NCI-H345 treated with DMSO at 0.1 percent for 48 hours (cell line): ENCODE data around the gene RFTN1.
A peak's percentile ranks its signal among the peaks of the same experiment; 100 is the strongest.

Experiments used
- DNase-seq: peaks from one replicate; lab custom pipeline; 2025; ENCODE audit not compliant: unreplicated experiment; lab: John Stamatoyannopoulos, UW

The RFTN1 gene

DNA sequence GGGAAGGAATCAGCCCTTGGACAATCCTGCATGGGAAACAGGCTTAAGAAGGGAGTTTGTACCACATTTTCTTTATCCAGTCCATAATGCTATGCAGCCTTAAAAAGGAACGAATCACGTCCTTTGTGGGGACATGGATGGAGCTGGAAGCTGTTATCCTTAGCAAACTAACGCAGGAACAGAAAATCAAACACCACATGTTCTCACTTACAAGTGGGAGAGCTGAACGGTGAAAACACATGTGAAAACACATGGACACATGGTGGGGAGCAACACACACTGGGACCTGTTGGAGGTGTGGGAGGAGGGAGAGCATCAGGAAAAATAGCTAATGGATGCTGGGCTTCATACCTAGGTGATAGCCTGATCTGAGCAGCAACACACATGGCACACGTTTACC is 178.2 kb downstream of the RFTN1 start:
- DNase-seq, result no peak

DNA sequence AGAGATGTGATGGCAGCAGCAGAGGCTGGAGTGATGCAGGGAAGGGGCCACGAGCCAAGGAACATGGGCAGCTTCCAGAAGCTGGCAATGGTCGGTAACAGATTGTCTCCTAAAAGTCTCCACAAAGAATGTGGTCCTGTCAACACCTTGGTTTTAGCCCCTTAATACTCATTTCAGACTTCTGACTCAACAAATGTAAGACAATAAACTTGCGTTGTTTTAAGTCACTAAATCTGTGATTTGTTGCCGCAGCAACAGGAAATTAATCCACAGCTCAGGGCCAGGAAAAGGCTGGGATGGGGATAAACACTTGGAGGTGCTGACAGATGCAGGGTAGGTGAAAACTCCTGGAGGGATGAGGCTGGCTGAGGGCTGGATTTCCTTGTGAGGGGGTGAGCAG is 178.6 kb downstream of the RFTN1 start:
- DNase-seq, result no peak

DNA sequence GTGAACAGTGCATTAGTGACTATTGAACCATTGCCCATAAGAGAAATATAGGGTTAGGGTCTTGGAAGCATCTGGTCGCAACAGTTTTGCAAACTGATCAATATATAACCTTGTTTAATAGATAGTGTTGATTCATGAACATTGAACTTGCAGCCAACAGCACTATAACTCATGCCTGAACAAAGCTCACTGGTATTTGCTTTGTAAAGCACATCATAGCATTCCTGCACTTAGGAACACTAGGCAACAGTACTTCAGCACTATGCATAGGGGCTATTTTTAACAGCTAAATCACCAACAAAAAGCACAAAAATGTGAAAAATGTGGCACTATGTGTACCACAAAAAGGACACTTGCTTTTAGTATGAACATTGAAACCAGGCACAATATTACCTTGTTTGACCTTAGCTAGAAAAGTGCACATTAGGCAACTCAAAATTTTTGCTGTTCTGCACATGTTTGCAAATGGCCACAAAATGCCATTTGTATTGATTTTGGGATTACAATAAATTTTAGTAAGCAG is 180.5 kb downstream of the RFTN1 start:
- no peak for DNase-seq

DNA sequence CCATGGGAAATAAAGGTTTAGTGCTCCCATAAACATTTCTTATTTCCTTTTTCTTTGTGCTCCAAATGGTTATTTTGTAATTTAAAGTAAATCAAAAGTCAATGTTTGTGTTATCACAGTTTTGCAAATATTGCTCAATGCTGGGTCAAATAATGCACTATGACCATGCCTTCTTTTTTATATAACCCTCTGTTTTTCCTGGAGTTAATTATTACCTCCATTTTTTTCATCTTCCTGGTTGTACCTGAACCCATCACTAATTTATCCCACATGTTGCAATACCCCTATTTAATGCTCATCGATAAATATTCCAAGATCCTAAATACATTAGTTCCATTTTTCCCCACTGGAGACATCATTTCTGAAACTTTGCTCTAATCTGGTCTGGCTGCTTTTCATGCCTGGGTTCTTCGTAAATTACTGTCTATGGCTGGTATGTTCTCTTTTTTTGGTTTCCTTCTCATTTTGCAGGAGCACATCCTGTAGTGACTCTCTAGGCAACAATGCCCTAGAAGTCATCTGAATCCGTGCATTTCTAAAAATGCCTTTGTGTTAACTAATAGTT is 182.1 kb downstream of the RFTN1 start:
- DNase-seq, result no peak

DNA sequence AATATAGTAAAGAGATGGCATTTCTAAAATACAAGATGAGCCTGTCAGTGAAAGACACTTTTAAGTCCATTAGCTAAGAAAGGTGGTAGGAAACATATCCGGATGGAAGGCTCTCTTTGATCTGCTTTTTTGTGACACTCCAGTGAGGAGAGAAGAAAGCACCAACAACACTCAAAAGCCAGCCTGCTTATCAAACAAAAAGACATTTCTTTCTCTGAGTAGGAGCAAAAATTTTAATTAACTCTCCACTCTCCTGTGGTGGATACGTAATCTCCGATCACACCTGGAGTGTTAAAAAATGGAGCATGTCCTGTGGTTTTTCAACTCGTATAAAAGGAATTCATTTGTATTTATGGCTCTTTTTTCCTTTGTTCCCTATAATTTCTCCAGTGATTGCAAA is 183.1 kb downstream of the RFTN1 start:
- peak; percentile 1 for DNase-seq

DNA sequence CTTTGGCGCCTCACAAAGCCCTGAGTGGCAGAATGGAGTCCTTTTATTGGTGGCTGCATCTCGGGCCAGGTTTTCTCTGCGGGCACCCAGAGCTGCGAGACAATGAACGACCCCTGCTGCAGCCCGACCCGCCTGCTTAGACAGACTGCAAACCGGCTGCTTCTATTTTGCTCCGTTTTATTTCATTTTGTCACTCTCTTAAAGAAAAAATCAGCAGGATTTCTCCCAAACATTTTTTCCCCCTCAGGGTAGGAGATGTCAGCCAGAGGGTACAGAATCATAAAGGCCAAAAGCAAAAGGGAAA is 183.7 kb downstream of the RFTN1 start:
- peak; percentile 26 for DNase-seq

DNA sequence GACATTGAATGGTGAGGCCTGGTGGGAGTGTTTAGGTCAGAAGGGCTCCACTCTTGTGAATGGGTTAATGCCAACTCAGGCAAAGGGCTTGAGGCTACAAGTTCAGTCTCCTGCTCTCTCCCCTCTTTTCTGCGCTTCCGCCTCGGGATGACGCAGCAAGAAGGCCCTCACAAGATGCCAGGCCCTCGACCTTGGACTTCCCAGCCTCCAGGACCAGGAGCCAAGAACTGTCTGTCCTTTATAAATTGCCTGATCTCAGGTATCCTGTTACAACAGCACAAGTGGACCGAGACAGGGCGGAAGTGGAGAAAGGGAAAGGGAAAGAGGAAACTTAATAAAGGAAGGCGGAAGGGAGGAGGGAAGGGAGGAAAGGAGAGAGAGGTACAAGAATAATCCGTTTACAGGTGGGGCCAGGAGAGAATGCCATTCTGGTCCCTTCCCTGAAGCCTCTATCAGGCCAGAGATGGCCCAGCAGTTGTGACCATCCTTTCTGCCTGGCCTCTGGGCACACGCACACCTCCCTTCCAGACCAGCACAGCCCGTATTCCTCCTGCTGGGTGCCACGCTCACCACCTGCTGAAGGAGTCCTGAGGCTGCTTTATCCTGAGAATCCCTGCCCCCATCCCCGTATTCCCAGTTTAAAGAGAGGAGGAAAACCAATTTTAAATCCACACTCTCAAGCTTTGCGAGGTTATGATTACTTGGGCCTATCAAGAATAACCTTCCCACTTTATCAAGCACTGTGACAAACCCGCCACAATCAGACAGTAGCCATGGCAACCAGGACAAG is 184.3 kb downstream of the RFTN1 start:
- no peak for DNase-seq

DNA sequence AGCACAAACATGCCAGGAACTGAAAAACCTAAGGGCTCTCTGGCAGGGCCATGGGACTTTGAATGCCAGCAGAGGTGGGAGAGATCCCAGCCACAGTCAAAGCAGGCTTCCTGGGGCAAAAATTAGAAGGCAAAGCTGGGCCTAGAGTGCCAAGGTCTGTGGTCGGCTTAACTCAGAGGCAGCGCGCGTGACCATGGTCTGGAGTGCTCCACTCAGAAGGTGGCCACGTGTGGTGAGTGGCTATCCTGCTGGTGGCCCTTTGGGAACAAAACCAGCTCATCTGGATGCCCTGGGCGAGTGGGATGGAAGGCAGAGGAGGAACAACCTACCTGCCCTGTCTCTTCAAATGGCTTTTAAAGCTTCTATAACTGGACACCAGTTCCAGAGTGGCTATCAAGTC is 185.4 kb downstream of the RFTN1 start:
- no peak for DNase-seq

DNA sequence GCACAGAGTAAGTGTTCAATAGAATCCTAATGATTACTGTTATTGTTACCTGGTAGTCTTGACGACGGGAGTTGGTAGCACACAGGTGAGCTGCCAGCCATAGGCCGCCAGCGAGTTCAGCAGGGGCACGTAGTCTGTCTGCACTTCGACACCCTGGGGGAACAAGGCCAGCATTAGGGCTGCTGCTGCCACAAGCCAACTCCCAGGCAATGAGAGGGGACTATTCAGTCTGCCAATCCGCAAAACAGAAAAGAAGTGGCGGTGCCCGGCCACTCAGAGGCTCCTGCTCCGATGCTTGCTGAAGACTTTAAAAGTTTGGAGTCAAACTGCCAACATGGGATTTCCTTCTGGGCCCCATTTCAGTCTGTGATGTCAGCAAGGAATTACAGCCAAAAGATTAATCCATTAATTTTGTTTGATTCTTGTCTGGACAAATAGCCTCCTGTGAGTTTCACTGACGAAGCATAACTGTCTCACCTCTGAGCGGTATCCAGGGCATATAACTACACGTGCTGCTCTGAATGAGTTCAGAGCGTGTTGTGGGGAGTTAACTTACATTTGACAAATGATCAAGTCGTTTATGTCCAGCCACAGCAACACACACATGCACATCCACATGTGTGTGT is 186.7 kb downstream of the RFTN1 start:
- no peak for DNase-seq

DNA sequence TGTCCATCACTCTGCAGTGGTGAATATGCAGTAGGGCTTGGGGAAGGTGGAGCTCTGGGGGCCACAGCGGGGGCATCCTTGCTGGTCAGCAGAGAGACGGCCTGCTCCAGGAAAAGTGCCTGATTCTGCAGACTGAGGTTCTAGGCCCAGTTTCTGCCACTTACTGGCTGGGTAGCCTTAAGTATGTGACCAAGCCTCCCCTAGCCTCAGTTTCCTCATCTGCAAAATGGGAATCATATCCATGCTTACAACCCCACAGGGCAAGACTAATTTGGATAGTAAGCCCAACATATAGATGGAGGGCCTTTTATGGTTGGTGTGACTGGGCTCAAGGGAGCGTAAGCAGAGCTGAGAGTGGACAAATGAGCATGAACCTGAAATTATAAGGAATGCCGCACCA is 187.6 kb downstream of the RFTN1 start:
- DNase-seq, result no peak

DNA sequence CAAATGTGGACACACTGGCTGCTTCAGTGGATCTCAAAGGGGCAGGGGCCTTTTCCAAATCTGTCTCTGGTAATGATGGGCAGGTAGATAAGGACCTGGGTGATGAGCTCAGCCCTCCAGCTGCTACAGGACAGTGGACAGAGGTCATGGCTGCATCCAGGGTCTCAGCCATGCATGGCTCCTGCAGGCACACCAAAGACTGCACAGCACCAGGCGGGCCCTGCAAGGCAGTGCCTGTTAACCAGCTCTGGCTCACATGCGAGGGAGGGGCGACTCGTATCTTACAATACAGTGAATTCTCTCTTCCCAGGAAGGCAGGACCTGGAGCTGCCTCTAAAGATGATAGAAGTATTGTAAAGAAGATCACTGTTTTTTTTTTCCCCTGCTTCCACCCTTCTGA is 189.8 kb downstream of the RFTN1 start:
- no peak for DNase-seq

DNA sequence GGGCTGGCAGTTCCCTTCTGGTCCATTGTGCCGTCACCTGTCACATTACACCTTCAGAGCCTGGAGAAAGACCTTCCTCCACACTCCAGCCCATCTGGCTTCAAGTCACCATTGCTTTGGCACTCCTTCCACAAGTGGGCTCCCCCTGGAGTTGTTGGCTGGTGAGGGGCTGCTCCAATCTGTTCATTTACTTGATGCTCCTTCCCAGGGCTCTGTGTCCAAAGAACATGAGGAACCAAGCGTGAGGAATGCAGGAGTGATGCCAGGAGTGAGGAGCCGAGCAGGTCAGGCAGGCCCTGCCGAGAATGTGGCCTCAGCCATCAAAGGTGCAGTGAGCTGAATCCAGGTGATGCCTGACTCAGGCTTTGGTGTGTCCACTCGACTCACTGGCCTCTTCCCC is 191.3 kb downstream of the RFTN1 start:
- DNase-seq, result no peak

DNA sequence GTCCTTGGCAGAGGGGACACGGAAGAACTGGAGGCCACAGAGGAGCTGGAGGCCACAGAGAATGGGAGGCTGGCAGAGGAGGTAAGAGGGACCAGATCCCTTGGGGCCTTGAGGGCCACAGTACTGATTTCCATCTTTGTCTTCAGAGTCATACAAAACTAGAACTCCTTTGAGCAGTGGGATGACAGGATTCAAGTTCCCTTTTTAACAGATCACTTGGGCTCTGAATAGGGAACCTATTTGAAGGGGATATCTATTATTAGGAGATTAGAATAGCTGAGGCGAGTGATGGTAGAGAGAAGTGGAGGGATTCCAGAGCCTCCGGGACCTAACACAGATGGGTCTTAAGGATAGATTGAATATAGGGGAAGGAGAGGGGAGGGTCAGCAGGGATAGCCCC is 192.8 kb downstream of the RFTN1 start:
- no peak for DNase-seq

DNA sequence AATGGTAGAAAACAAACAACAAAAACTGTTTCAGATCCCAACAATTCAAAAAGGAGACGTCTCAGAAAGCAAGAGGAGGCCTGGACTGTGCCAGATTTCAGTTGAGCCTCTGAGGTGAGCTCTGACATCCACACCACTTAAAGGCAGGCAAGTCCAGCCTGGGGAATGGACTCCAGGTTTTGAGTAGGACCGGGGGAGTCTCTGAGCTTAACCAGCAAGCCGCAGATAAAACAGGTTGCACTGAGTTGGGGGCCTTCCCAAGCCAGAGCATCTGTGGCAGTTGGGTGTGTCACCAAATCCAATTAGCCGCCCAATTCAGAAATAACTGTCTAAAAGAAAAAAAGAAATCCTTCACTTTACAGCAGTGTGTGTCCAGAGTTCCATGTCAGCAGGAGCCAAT is 193.8 kb downstream of the RFTN1 start:
- DNase-seq, result no peak

DNA sequence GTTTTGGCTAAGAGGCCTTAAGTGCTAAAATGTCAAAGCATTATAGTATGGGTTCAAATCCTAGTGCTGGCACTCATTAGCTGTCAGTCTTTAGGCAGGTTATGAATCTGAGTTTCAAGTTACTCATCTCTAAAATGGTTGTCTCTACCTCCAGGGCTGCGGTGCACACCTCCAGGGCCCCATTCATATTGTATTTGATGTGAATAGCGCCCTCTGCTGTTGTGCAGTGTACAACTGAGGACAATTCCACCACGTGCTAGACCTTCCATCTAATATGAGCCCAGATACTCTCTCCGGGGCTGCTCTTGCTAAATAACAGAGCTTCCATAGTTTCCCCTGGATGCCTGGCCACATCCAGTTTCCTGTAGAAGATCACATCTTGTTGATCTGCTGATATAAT is 194.2 kb downstream of the RFTN1 start:
- DNase-seq, result no peak

DNA sequence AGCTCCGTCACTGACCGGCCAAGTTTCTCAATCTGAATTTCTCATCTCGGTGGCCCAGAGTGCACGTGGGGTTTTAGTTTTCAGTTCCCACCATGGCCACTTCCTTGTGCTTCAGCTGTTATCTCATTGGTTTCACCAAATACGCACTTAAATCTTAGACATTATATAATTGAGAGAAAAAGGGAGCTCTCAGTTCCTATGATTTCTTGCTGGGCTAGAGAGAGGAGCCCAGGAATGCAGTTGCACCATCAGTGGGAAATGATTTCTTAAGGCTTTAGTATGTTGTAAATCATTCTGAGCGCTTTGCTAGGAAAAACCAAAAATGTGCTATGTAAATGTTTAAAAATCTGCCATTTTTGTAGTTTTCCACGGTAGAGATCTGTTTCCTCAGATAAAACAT is 195.3 kb downstream of the RFTN1 start:
- no peak for DNase-seq

DNA sequence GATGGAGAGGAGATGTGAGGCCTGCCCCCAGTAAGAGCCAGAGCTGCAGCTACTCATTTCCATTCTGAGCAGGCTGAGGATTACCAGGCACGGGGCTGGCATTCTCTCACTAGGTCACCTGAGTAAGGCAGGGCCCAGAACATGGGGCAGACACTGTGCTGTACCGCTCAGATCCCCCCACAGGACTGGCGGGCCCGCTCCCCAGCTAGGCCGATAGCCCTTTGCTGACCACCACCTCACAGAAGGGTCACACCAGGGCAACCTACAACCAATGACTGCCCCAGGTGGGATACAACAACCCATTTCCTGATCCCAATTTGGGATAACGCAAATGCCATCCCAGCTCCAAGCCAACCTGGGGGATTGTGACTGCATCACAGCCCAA is 195.9 kb downstream of the RFTN1 start:
- no peak for DNase-seq

DNA sequence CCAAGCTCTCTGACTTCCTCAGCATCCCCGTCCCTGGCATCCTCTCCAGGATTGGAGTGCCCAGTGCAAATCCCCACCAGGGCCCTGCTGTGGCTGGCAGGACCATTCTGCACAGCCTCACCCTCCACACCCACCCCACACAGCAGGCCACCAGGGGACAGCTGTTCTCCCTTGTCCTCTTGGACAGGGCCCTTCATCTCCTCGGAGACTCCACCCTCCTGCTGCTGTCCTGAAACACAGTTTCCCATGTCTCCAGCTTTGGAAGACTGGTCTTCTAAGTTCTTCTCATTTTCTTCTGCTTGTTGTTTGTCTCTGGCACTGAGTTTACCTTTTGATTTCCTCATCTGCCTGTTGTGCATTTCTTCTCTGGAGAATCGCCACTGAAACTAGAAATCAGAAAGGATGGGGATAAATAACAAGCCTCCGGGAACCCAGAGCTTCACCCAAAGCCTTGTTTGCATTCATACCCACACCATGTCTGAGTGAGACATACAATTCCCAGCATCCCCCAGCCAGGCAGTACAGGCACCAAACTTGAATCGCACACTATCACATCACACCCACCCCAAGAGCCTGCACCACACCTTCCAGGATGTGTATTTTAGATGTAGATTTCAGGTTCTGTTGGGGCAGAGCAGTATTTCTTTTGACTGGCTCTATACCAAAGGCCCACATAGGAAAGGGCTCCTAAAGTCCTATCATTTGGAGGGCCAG is 196.5 kb downstream of the RFTN1 start:
- DNase-seq, result no peak

DNA sequence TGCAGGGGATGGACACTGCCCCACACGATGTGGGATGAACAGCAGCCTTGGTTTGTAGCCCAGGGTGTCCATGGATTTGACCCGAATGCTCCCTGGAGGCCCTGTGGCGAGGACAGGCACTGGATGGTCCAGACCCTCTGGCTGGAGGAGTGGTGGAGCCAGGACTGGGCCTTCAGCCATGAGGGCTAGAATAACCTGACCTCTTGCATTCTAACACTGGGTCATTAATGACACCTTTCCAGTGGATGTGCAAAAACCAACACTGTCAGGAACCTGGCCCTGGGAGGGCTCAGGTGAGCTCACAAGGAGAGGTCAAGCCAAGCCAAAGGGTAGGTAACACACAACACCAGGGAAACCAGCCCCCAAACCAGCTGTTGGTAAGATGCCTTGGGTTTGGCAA is 197.1 kb downstream of the RFTN1 start:
- DNase-seq, result no peak

DNA sequence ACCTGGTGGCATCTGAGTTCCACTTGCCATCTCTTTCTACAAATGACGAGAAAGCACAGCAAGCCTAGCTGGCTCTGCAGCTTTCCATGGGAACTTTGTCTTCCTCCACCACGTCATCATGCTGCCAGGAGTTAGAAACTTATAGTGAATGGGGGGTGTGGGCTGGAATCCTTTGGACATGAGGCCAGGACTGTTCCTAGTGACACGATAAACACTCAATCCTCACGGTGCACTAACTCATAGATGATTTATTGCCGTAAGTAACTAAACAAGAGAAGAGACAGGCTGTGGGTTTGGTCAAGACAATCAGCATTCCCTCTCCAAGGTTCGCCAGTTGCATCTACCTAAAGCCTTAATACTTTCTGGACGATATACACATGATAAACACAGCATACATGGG is 197.9 kb downstream of the RFTN1 start:
- no peak for DNase-seq

DNA sequence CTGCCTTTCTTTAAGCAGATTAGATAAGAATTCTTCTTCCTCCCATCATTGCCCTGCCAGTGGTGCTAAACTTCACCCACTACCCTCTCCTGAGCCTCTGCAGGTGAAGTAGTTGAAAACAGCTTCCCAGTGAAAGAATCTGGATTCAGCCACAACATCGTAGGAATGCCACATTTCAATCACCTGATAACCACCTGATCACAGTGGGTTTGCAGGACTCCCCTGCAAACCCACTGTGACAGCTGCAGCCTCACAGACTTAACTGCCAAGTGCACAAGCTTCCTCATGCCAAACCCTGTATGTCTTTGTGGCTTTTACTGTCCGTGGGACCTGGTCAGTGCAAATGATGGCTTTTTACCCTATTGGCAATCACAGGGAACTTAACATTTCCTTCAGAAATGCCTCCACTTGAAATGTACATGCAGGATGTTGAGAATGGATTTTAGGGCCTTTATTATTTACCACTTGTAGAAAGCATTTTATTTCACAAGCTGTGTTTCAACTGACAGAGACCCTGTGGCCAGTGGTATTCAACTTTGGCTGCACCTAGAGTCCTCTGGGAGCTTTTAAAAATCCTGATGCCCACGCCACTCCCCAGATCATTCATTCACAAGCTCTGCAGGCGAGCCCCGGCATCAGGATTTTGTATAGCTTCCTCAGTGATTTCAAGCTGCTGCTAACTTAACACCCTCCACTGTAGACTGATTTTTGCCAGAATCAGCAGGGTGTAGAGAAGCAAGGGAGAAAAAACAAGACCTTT is 199.4 kb downstream of the RFTN1 start:
- no peak for DNase-seq
